ENCODE data around the gene IREB2. TPM values are rescaled to one million over a fixed set of nuclear protein-coding genes. Genes with fewer than 3 reads are reported as not detected.

Gene IREB2
- total RNA-seq, 1 donor from 2014 or later: 22.5 TPM

DNA sequence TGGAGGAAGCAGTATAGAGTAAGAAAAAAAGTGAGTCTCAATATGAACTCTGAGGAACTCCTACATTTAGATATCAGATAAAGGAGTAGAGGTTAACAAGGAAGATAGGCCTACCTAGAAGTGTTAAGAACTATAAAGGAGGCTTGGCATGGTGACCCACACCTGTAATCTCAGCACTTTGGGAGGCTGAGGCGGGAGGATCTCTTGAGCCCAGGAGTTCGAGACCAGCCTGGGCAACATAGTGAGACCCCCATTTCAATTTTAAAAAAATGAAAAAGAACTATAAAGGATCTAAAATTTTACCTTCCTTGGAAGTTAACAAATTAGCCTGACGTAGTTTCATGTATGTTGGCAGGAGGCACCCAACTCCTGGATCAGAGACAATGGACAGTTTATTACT, 14.5 kb downstream of the IREB2 start:
- intact Hi-C loops (cut with DNase I): no loop called here
- DNase-seq (ENCODE audit: missing footprints) (no peak), ATAC-seq (no peak)

GRCh38 chr15:78453447-78453846, 15.4 kb downstream of the IREB2 start:
- no peak for DNase-seq (ENCODE audit: missing footprints)
- intact Hi-C loops (cut with DNase I): no loop called here
- ATAC-seq: no peak

DNA sequence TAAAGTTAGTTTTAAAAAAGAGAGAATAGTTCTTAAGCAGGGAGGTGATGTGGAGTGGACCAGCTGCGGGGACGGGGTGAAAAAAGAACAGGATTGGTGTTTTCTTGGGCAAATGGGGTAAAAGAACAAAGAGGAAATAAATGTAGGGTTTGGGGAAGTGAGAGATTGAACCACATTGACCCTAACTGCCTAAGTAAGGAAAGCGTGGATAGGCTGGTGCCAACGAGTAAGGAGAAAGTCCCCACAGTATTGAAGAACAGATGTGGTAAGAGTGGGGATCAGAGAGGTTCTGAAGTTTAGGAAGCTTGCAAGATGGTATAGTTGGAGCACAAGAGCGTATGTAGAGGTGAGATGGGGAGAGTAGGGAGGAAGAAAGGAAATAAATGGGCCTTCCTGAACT, 17.0 kb downstream of the IREB2 start:
- intact Hi-C loops (cut with DNase I): no loop called here
- no peak for DNase-seq (ENCODE audit: missing footprints)
- peak; percentile 23 for ATAC-seq

DNA sequence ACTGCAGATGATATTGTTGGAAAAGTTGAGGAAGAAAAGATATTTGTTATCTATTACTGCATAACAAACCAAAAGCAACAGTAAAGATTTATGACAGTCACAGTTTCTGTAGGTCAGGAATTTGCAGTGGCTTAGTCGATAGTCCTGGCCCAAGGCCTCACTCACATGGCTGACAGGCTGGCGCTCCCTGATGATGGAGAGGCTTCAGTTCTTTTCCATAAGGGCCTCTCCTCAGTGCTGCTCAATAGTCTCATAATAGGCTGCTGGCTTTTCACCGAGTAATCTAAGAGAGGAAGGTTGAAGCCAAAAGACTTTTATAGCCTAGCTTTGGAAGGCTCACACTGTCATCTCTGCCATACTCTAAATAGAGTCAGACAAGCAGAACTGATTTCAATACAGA, 17.7 kb downstream of the IREB2 start:
- ATAC-seq: peak; percentile 79
- DNase-seq (ENCODE audit: missing footprints): peak; percentile 69
- intact Hi-C loops (cut with DNase I): no loop called here

- DNase-seq (ENCODE audit: missing footprints) (no peak), ATAC-seq (no peak)
- intact Hi-C loops (cut with DNase I): no loop called here
These were observed 18.4 kb downstream of the IREB2 start for GRCh38 chr15:78456426-78456825.

GRCh38 chr15:78457101-78457500, 19.1 kb downstream of the IREB2 start:
- peak; percentile 38 for ATAC-seq
- DNase-seq (ENCODE audit: missing footprints): no peak
- intact Hi-C loops (cut with DNase I): no loop called here

- ATAC-seq (no peak), DNase-seq (ENCODE audit: missing footprints) (no peak)
- intact Hi-C loops (cut with DNase I): no loop called here
These were observed 22.7 kb downstream of the IREB2 start for GRCh38 chr15:78460737-78461136.

DNA sequence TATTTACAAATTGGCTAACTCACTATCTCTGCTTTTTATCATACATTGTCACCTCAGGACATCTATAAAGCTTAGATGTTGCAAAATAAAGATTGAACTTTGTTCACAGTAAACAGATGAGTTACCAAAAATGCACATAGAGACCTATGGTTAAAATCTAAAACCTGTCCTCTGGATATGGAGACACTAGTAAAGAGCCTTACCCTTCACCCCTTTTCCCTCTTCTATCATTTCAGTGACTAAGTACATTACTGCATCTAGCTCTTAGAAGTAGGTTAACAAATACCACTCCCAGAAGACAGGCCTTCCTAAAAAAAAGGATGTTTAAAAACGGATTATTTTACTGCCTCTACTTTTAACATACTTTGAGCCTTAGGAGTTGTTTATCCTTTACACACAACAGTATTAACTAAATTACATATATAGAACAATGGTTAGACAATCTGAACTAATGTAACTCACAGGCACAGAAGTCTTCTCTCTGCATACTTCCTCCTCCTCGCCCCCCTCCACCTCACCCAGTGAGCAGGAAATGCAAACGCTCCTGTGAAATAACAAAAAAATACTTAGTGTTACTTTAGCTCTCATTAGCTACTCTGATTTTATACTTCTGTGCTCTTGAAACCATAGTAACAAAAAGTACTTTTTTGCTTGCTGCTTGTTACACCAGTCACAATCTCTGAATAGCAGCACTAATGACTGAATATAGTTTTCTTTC, 23.3 kb downstream of the IREB2 start:
- intact Hi-C loops (cut with DNase I): no loop called here

GRCh38 chr15:78469031-78469430, 31.0 kb downstream of the IREB2 start:
- DNase-seq (ENCODE audit: missing footprints) (no peak), ATAC-seq (no peak)
- intact Hi-C loops (cut with DNase I): no loop called here

More for the DNA sequence above, 23.3 kb downstream of the IREB2 start:
- no peak for ATAC-seq
- no peak for DNase-seq (ENCODE audit: missing footprints)

- no peak for DNase-seq (ENCODE audit: missing footprints)
- intact Hi-C loops (cut with DNase I): no loop called here
- ATAC-seq: no peak
These were observed 39.3 kb downstream of the IREB2 start for GRCh38 chr15:78477295-78477694.

- ATAC-seq (no peak), DNase-seq (ENCODE audit: missing footprints) (no peak)
- intact Hi-C loops (cut with DNase I): loop anchor here (5.0 kb wide), 1 partner anchor 172 kb away; no protein-coding TSS in a partner anchor
These were observed 41.6 kb downstream of the IREB2 start for GRCh38 chr15:78479650-78480049.

- ATAC-seq (no peak), DNase-seq (ENCODE audit: missing footprints) (no peak)
- intact Hi-C loops (cut with DNase I): loop anchor here (5.0 kb wide), 1 partner anchor 175 kb away; no protein-coding TSS in a partner anchor
These were observed 43.9 kb downstream of the IREB2 start for GRCh38 chr15:78481917-78482316.

- DNase-seq (ENCODE audit: missing footprints) (no peak), ATAC-seq (no peak)
- intact Hi-C loops (cut with DNase I): no loop called here
These were observed 54.9 kb downstream of the IREB2 start for GRCh38 chr15:78492872-78493271.

DNA sequence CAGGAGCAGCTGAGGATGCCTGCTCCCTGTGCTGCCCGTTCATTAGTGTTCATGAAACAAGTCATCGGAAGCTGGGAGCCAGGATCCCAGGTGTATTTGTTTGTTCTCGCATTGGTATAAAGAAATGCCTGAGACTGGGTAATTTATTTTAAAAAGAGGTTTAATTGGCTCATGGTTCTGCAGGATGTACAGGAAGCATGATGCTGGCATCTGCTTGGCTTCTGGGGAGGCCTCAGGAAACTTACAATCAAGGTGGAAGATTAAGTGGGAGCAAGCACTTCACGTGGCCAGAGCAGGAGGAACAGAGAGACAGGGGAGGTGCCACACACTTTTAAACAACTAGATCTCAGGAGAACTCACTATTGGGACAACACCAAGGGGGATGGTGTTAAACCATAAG, 63.8 kb downstream of the IREB2 start:
- DNase-seq (ENCODE audit: missing footprints) (no peak), ATAC-seq (no peak)
- intact Hi-C loops (cut with DNase I): no loop called here

DNA sequence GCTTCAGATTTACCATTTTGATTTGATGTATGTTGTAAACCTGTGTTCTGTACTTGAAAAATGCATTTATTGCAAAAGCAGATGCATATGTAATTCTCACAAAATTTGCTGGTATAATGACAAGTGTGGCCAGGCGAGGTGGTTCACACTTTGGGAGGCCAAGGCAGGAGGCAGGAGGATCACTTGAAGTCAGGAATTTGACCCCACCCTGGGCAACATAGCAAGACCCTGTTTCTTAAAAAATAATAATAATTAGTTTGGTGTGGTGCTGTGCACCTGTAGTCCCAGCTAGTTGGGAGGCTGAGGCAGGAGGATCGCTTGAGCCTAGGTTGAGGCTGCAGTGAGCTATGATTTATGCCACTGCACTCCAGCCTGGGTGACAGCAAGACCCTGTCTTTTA, 64.6 kb downstream of the IREB2 start:
- DNase-seq (ENCODE audit: missing footprints): no peak
- intact Hi-C loops (cut with DNase I): no loop called here
- ATAC-seq: no peak

- peak; percentile 92 for DNase-seq (ENCODE audit: missing footprints)
- ATAC-seq: peak; percentile 98
- intact Hi-C loops (cut with DNase I): loop anchor here (5.0 kb wide), 1 partner anchor 35 kb away; the partner anchor contains the start of gene PSMA4
These were observed 69.2 kb downstream of the IREB2 start, which contains the start of gene HYKK for GRCh38 chr15:78506971-78507830. TSS of gene HYKK (plus strand) at chr15:78507577. CDS start at chr15:78513089, 5,512 bp downstream.

- DNase-seq (ENCODE audit: missing footprints): no peak
- intact Hi-C loops (cut with DNase I): loop anchor here (5.0 kb wide), 1 partner anchor 35 kb away; the partner anchor contains the start of gene PSMA4
- ATAC-seq: peak; percentile 2
These were observed 69.8 kb downstream of the IREB2 start for GRCh38 chr15:78507831-78508160.

DNA sequence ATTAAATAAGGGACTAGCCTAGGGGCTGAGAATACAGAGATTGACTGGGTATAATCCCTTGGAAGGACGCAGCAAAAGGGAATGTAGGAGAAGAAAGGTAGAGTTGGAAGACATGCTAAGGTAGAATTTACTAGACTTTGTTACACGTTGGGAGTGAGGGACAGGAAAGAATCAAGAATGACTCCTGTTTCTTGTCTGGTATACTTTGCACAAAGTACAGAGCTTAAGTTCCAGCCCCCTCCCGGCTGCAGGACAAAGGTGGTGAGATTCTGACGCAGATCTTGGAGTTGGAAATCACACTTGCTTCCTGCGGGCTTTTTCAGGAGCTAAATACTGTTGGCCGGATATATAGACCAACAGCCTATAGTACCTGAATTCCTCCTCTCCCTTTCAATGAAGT, 70.3 kb downstream of the IREB2 start:
- no peak for DNase-seq (ENCODE audit: missing footprints)
- intact Hi-C loops (cut with DNase I): loop anchor here (5.0 kb wide), 1 partner anchor 34 kb away; the partner anchor contains the start of gene PSMA4
- ATAC-seq: no peak

- intact Hi-C loops (cut with DNase I): loop anchor here (5.0 kb wide), 1 partner anchor 32 kb away; the partner anchor contains the start of gene PSMA4
- ATAC-seq (no peak), DNase-seq (ENCODE audit: missing footprints) (no peak)
These were observed 71.8 kb downstream of the IREB2 start for GRCh38 chr15:78509726-78510312.

Data from Right ventricle myocardium inferior (tissue), 1 donor.